HG03097 (cell line): ENCODE data around the gene FANK1.

Source experiments
- ATAC-seq: cut with Tn5 transposase; IDR thresholded peaks from one replicate; pipeline ENCODE4 v1.9.1; 2021; ENCODE audit not compliant: unreplicated experiment, low FRiP score

The FANK1 gene

DNA sequence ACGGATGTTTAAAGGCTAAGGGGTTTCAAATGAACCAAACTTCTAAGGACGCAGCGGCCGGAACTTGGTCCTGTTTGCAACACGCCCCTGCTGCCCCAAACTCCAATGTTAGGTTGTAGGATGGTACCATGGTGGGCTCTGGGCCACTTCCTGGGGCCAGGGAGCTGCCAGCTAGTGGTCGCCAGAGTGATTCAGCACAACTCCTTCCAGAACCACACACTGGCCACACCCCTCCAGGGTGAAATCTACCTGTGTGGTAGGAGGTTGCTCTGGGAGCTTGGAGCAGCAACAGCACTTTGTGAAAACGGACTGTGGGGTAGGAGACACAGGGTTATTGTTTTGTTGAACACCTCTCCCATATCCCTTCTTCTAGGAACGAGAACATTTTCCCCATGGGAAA lies 161.1 kb downstream of the FANK1 start:
- no peak for ATAC-seq

DNA sequence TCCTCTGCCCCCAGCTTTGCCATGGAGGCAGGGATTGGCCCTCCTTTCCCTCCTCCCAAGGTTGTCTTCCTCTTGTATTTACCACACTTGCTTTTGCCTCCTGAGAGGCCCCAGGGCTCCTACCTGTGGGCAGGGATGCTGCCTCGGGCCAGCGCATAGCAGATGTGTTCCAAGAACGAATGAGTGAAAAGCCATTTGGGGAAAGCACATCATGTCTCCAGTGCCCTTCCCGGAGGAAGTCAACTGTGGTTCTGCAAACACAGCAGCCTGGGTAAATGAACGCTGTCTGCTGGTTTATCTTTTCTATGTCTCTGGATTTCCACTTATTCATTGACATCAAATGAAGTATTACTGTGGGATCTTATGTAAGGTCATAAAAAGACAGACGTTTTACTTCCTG lies 161.7 kb downstream of the FANK1 start:
- no peak for ATAC-seq

DNA sequence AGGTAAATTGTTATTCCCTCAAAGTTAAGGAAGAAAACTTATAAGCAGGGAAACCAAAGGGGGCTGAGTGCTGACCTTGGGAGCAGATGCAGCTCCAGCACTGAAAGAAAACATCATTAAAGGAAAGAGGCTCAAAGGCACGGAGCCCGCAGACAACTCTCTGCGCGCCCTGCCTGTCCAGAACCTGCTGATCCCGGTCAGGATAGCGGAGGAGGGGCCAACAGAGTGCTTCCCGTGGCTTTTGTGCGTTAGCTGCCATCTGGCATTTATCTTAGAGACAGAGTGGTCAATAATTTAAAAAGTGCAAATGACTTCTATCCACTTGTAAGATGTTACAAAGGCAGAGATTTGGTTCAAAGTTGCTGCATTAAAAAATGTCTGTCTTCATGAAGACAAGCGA lies 162.1 kb downstream of the FANK1 start:
- ATAC-seq = no peak
